Amniotic epithelial cell (primary cell): ENCODE results near the gene NAA38.

Experiments used
- DNase-seq: peaks from one replicate; pipeline ENCODE4 v3.0.0-alpha.2; 2010; ENCODE audit warnings: low read depth

Gene NAA38

GRCh38 chr17:7852919-7853690 lies 4.3 kb downstream of the NAA38 start:
- DNase-seq, result peak; percentile 34

- no peak for DNase-seq
These were observed 5.1 kb downstream of the NAA38 start for GRCh38 chr17:7852262-7852670.

- DNase-seq, result peak; percentile 81
These were observed 5.7 kb downstream of the NAA38 start for GRCh38 chr17:7851438-7852261.

- no peak for DNase-seq
These were observed 6.5 kb downstream of the NAA38 start for GRCh38 chr17:7850701-7851437.

- DNase-seq, result no peak
These were observed 7.4 kb downstream of the NAA38 start for GRCh38 chr17:7849751-7850504.

GRCh38 chr17:7849130-7849750 lies 8.1 kb downstream of the NAA38 start:
- no peak for DNase-seq

GRCh38 chr17:7848739-7849129 lies 8.6 kb downstream of the NAA38 start:
- no peak for DNase-seq

- no peak for DNase-seq
These were observed 9.2 kb downstream of the NAA38 start for GRCh38 chr17:7848131-7848579.

- no peak for DNase-seq
These were observed 10.3 kb downstream of the NAA38 start for GRCh38 chr17:7846765-7847661.

- DNase-seq, result no peak
These were observed 11.2 kb downstream of the NAA38 start for GRCh38 chr17:7846063-7846735.

- no peak for DNase-seq
These were observed 11.8 kb downstream of the NAA38 start for GRCh38 chr17:7845359-7846062.

GRCh38 chr17:7844292-7845154 lies 12.8 kb downstream of the NAA38 start:
- DNase-seq, result peak; percentile 94

GRCh38 chr17:7843536-7844291 lies 13.6 kb downstream of the NAA38 start:
- DNase-seq, result peak; percentile 87

- no peak for DNase-seq
These were observed 14.2 kb downstream of the NAA38 start for GRCh38 chr17:7843257-7843535.

GRCh38 chr17:7842380-7843256 lies 14.7 kb downstream of the NAA38 start:
- DNase-seq, result peak; percentile 97

GRCh38 chr17:7841915-7842379 lies 15.4 kb downstream of the NAA38 start:
- peak; percentile 80 for DNase-seq
